Measurements from ENCODE around the gene TRABD2B. TPM values are rescaled to one million over a fixed set of nuclear protein-coding genes. Genes with fewer than 3 reads are reported as not detected.

TRABD2B gene
- polyA plus RNA-seq, 4 donors, result under 0.01 to 2.6 (median 2.2) TPM; not detected in 1

DNA sequence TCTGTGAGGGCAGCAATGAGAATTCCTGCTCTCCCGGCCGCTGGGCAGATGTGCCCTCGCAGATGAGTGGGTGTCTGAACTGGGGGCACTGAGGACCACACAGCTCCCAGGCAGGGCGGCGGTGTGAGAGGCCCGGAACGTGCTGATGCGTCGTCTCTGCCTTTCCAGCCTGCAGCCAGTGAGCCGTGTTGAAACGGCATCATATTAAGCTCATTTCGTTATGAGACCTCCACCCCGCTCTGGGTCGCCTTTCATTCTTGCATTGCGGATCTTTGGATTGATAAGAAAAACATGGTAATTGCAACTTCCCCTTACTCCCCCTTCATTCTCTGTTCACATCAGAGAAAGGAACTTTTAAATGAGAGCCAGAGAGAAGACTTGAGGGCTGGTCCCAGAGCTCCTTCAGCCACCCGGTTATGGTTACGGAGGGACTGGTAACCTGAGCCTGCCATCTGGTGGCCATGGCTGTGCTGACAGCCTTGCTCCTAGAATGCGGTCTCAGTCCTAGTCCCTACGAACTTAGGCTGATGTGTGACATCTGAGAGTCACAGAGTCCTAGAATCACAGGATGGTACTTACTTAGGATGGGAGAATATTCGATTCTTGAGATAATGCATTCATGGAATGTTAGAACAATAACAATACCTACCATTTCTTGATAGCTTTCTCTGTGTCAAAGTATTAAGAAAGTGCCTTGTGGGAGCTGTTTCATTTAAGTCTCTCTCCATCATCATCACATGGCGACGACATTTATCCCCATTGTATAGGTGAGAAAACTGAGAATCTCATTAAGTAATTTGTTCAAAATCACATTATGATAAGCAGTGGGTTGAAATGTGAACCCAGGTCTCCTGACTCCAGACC lies 271.0 kb downstream of the TRABD2B start:
- DNase-seq, result peak; percentile 86 to 92
- 12 to 16% (median 13%) methylated on average over 22 of the region's 22 CpGs for WGBS, 3 donors
- Histone ChIP-seq H3K9me3 (ENCODE audit: control insufficient read depth in 2 of 2, insufficient read depth in 1 of 2, low read depth in 1 of 2, low read length in 1 of 2) (peaks cover 0 to 7% of the 10 kb centered on the region in 2 donors), H3K36me3 (ENCODE audit: control insufficient read depth in 3 of 3, insufficient read depth in 2 of 3, low read depth in 1 of 3, low read length in 3 of 3) (no peaks in the 10 kb centered on the region), H3K27me3 (ENCODE audit: control insufficient read depth in 3 of 3, insufficient read depth in 3 of 3, low read length in 3 of 3) (peaks cover 0 to 6% (median 3%) of the 10 kb centered on the region in 3 donors), H3K4me3 (ENCODE audit: low read depth in 1 of 3, low read length in 3 of 3) (no peak overlapping the region), H3K27ac (ENCODE audit: low read depth in 1 of 3, low read length in 2 of 3) (peak overlapping the region in 1 of 3 donors; percentile 74), H3K4me1 (ENCODE audit: control insufficient read depth in 3 of 3, insufficient read depth in 2 of 3, low read depth in 1 of 3, low read length in 2 of 3) (peaks cover 0 to 67% (median 6%) of the 10 kb centered on the region in 3 donors)
- no peak for FAIRE-seq

DNA sequence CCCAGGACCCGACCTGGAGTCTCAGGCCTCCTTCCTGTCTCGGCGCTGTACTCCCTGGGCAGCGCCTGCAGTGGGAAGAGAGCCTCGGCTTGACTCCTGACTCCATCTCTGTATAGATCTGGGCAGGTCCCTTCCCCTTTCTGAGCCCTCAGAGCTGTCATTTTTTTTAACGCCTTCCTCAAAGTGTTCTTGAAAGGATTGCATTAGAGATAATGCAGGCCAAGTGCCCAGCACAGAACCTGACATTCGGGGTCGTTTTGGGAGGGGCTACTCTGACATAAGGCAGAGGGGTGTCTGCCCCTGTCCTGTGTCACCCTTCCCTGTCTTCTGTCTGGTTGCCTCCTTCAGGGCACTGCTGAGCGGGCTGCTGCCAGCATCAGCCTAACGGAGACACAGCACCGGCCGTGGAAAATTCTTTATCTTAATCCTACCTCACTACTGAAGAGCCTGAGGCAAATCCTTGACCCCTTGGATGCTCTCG lies 271.6 kb downstream of the TRABD2B start:
- Histone ChIP-seq H3K4me3 (ENCODE audit: low read depth in 1 of 3, low read length in 3 of 3) (no peak overlapping the region), H3K4me1 (ENCODE audit: control insufficient read depth in 3 of 3, insufficient read depth in 2 of 3, low read depth in 1 of 3, low read length in 2 of 3) (peaks cover 0 to 67% (median 6%) of the 10 kb centered on the region in 3 donors), H3K27me3 (ENCODE audit: control insufficient read depth in 3 of 3, insufficient read depth in 3 of 3, low read length in 3 of 3) (peaks cover 0 to 6% (median 3%) of the 10 kb centered on the region in 3 donors), H3K27ac (ENCODE audit: low read depth in 1 of 3, low read length in 2 of 3) (peak overlapping the region in 1 of 3 donors; percentile 74), H3K36me3 (ENCODE audit: control insufficient read depth in 3 of 3, insufficient read depth in 2 of 3, low read depth in 1 of 3, low read length in 3 of 3) (no peaks in the 10 kb centered on the region), H3K9me3 (ENCODE audit: control insufficient read depth in 2 of 2, insufficient read depth in 1 of 2, low read depth in 1 of 2, low read length in 1 of 2) (peaks cover 0 to 7% of the 10 kb centered on the region in 2 donors)
- FAIRE-seq (no peak), DNase-seq (no peak)
- 26 to 33% (median 29%) methylated on average over 13 of the region's 13 CpGs for WGBS, 3 donors

DNA sequence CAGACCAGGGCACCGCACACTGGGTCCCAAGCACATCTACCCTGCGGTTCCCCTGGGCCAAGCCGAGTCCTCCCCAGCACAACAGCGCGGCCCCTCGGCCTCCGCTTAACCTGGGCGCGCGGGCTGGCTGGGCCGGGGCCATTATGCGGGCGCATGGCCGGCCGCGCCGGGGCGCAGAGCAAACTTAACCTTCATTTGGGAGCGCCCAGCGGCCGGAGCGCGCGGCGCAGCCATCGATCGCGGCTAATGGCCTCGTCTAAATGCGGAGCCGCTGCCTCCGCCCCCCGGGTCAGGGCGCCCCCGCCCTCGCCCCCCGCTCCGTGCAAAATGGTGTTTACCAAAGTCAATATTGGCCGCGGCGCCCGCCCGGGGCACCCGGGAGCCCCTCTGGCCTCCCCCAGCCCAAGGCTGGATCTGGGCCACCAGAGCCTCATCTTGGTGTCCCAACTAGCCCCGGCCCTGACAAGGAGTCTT lies 272.1 kb downstream of the TRABD2B start:
- peaks cover 0 to 67% (median 6%) of the 10 kb centered on the region in 3 donors for H3K4me1 ChIP-seq (ENCODE audit: control insufficient read depth in 3 of 3, insufficient read depth in 2 of 3, low read depth in 1 of 3, low read length in 2 of 3)
- DNase-seq, result peak in 1 of 2 donors; percentile 50
- no peak for FAIRE-seq
- H3K4me3 ChIP-seq (ENCODE audit: low read depth in 1 of 3, low read length in 3 of 3), result no peak overlapping the region
- 25 to 75% (median 39%) methylated on average over 37 to 45 of the region's 45 CpGs for WGBS, 3 donors
- no peaks in the 10 kb centered on the region for H3K36me3 ChIP-seq (ENCODE audit: control insufficient read depth in 3 of 3, insufficient read depth in 2 of 3, low read depth in 1 of 3, low read length in 3 of 3)
- peaks cover 0 to 7% of the 10 kb centered on the region in 2 donors for H3K9me3 ChIP-seq (ENCODE audit: control insufficient read depth in 2 of 2, insufficient read depth in 1 of 2, low read depth in 1 of 2, low read length in 1 of 2)
- H3K27ac ChIP-seq (ENCODE audit: low read depth in 1 of 3, low read length in 2 of 3), result peak overlapping the region in 1 of 3 donors; percentile 15
- H3K27me3 ChIP-seq (ENCODE audit: control insufficient read depth in 3 of 3, insufficient read depth in 3 of 3, low read length in 3 of 3), result peaks cover 0 to 6% (median 3%) of the 10 kb centered on the region in 3 donors

DNA sequence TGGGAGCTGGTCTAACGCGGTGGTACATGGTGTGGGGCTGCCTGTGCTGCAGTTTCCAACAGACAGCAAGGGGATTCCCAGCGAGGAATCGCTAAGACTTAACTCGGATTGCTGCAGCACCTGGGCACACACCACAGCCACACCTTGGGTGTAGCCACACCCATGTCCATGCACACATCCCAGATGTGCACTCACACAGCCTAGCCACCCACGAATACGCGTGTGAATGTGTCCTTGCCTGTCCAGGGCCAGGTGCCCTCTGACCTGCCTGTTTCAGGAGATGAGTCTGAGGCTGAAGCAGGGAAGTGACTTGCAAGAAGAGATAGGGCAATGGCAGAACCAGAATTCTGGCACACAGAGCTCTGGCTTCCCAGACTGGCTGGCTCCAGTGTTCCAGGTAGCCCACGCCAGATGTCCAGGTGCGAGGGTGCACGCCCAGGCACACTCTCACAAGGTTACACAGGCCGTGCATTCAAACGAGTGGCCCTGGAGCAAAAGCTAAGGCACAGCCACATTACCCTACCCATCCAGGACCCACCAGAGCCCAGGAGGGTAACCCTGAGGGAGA lies 272.7 kb downstream of the TRABD2B start:
- Histone ChIP-seq H3K4me1 (ENCODE audit: control insufficient read depth in 3 of 3, insufficient read depth in 2 of 3, low read depth in 1 of 3, low read length in 2 of 3) (peaks cover 0 to 64% (median 4%) of the 10 kb centered on the region in 3 donors), H3K27ac (ENCODE audit: low read depth in 1 of 3, low read length in 2 of 3) (no peak overlapping the region), H3K36me3 (ENCODE audit: control insufficient read depth in 3 of 3, insufficient read depth in 2 of 3, low read depth in 1 of 3, low read length in 3 of 3) (no peaks in the 10 kb centered on the region), H3K4me3 (ENCODE audit: low read depth in 1 of 3, low read length in 3 of 3) (no peak overlapping the region), H3K27me3 (ENCODE audit: control insufficient read depth in 3 of 3, insufficient read depth in 3 of 3, low read length in 3 of 3) (peaks cover 0 to 6% (median 3%) of the 10 kb centered on the region in 3 donors), H3K9me3 (ENCODE audit: control insufficient read depth in 2 of 2, insufficient read depth in 1 of 2, low read depth in 1 of 2, low read length in 1 of 2) (peaks cover 0 to 4% of the 10 kb centered on the region in 2 donors)
- FAIRE-seq, result no peak
- 17 to 50% (median 30%) methylated on average over 13 of the region's 13 CpGs for WGBS, 3 donors
- peak; percentile 49 to 58 for DNase-seq

DNA sequence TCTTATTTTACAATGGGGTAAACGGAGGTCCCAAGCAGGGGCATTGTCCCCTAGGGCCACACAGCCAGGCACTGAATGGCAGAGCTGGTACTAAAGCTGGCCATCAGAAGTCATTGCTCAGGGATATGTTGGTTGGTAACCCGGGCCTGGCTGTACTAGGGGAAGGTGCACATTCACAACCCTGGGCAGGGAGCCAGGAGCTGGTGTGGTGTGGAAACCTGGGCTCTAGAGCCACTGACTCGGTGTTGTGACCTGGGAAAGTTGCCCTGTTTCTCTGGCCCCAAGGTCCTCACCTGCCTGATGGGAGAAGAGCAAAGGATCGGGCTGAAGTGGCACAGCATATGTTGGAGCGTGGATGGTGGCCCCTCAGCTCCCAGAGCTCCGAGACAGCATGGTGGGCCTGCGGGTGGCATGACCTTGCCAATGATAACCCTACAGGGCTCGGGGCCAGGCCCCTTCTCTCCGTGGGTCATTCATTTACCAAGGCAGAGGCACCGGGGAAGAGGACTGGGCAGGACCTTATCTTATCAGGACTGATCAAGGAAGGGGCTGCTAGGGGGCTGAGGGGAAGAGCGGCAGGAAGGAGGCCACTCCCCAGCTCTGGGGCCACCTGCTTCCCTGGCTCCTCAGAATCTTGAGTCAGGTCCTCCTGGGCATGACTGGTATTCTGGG lies 274.1 kb downstream of the TRABD2B start:
- Histone ChIP-seq H3K4me3 (ENCODE audit: low read depth in 1 of 3, low read length in 3 of 3) (no peak overlapping the region), H3K9me3 (ENCODE audit: control insufficient read depth in 2 of 2, insufficient read depth in 1 of 2, low read depth in 1 of 2, low read length in 1 of 2) (no peaks in the 10 kb centered on the region), H3K4me1 (ENCODE audit: control insufficient read depth in 3 of 3, insufficient read depth in 2 of 3, low read depth in 1 of 3, low read length in 2 of 3) (peaks cover 0 to 55% (median 3%) of the 10 kb centered on the region in 3 donors), H3K27me3 (ENCODE audit: control insufficient read depth in 3 of 3, insufficient read depth in 3 of 3, low read length in 3 of 3) (peaks cover 0 to 6% (median 3%) of the 10 kb centered on the region in 3 donors), H3K36me3 (ENCODE audit: control insufficient read depth in 3 of 3, insufficient read depth in 2 of 3, low read depth in 1 of 3, low read length in 3 of 3) (no peaks in the 10 kb centered on the region), H3K27ac (ENCODE audit: low read depth in 1 of 3, low read length in 2 of 3) (no peak overlapping the region)
- peak; percentile 50 to 52 for DNase-seq
- no peak for FAIRE-seq
- 43 to 64% (median 43%) methylated on average over 11 of the region's 11 CpGs for WGBS, 3 donors

DNA sequence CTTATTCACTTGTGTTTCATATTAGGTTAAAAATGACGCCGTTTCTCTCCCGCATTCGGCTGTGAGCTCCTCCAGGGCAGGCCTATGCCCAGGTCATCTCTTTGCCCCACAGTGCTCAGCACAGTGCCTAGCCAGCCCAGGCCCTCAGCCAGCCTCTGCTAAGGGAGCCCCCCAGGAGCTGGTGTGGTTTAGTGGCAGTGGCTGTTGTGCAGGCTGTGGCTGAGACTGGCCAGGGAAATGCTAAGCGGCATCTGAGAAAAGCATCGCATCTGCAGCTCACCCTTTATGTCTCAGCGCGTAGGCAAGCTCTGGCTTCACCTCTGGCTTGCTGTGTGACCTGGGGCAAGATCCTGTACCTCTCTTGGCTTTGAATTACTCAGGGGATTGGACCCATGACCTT lies 275.1 kb downstream of the TRABD2B start:
- Histone ChIP-seq H3K4me3 (ENCODE audit: low read depth in 1 of 3, low read length in 3 of 3) (no peak overlapping the region), H3K9me3 (ENCODE audit: control insufficient read depth in 2 of 2, insufficient read depth in 1 of 2, low read depth in 1 of 2, low read length in 1 of 2) (no peaks in the 10 kb centered on the region), H3K4me1 (ENCODE audit: control insufficient read depth in 3 of 3, insufficient read depth in 2 of 3, low read depth in 1 of 3, low read length in 2 of 3) (peaks cover 0 to 46% (median 0%) of the 10 kb centered on the region in 3 donors), H3K36me3 (ENCODE audit: control insufficient read depth in 3 of 3, insufficient read depth in 2 of 3, low read depth in 1 of 3, low read length in 3 of 3) (no peaks in the 10 kb centered on the region), H3K27me3 (ENCODE audit: control insufficient read depth in 3 of 3, insufficient read depth in 3 of 3, low read length in 3 of 3) (peaks cover 0 to 6% (median 3%) of the 10 kb centered on the region in 3 donors), H3K27ac (ENCODE audit: low read depth in 1 of 3, low read length in 2 of 3) (no peak overlapping the region)
- WGBS, 3 donors, result 94 to 95% (median 95%) methylated on average over 8 of the region's 8 CpGs
- no peak for DNase-seq
- no peak for FAIRE-seq

DNA sequence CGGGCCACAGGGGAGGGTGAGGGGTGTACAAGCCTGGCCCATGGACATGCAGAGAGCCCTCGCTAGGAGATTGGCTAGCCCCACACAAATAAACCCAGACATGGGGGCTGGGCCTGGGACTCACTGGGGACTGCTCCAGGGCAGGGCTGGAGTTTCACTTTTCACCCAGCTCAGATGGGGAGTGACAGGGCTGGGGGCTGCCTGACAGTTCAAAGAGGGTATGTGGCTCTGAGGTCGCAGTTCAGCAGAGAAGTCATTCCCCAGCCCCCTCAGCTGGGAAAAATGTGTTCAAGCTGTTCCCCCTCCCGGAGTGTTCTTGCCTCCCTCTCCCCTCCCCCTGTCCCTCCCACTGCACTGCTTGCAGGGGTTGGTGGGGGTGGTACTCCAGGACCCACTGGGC lies 277.1 kb downstream of the TRABD2B start:
- Histone ChIP-seq H3K36me3 (ENCODE audit: control insufficient read depth in 3 of 3, insufficient read depth in 2 of 3, low read depth in 1 of 3, low read length in 3 of 3) (no peaks in the 10 kb centered on the region), H3K4me3 (ENCODE audit: low read depth in 1 of 3, low read length in 3 of 3) (no peak overlapping the region), H3K4me1 (ENCODE audit: control insufficient read depth in 3 of 3, insufficient read depth in 2 of 3, low read depth in 1 of 3, low read length in 2 of 3) (peaks cover 0 to 28% (median 0%) of the 10 kb centered on the region in 3 donors), H3K9me3 (ENCODE audit: control insufficient read depth in 2 of 2, insufficient read depth in 1 of 2, low read depth in 1 of 2, low read length in 1 of 2) (no peaks in the 10 kb centered on the region), H3K27ac (ENCODE audit: low read depth in 1 of 3, low read length in 2 of 3) (no peak overlapping the region), H3K27me3 (ENCODE audit: control insufficient read depth in 3 of 3, insufficient read depth in 3 of 3, low read length in 3 of 3) (peaks cover 0 to 1% (median 0%) of the 10 kb centered on the region in 3 donors)
- 70 to 82% (median 79%) methylated on average over 4 of the region's 4 CpGs for WGBS, 3 donors
- no peak for FAIRE-seq
- DNase-seq, result no peak

DNA sequence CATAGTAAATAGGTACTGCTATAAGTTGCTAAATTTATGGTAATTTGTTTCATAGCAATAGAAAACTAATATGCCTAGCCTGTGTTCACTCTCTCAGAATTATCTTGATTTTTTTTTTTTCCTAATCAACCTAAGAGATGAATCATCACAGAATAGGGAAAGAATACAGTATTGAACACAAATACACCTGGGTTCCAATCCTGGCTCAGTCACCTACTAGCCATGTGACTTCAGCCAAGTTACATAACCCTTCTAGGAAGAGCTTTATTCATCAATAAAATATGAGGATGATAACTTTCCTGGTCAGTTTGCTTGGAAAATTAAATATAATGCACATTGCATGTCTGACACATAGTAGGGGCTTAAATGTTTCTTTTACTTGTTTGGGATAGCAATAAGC lies 279.8 kb downstream of the TRABD2B start:
- Histone ChIP-seq H3K36me3 (ENCODE audit: control insufficient read depth in 3 of 3, insufficient read depth in 2 of 3, low read depth in 1 of 3, low read length in 3 of 3) (no peaks in the 10 kb centered on the region), H3K4me3 (ENCODE audit: low read depth in 1 of 3, low read length in 3 of 3) (no peak overlapping the region), H3K9me3 (ENCODE audit: control insufficient read depth in 2 of 2, insufficient read depth in 1 of 2, low read depth in 1 of 2, low read length in 1 of 2) (no peaks in the 10 kb centered on the region), H3K27ac (ENCODE audit: low read depth in 1 of 3, low read length in 2 of 3) (no peak overlapping the region), H3K4me1 (ENCODE audit: control insufficient read depth in 3 of 3, insufficient read depth in 2 of 3, low read depth in 1 of 3, low read length in 2 of 3) (peaks cover 0 to 4% (median 0%) of the 10 kb centered on the region in 3 donors), H3K27me3 (ENCODE audit: control insufficient read depth in 3 of 3, insufficient read depth in 3 of 3, low read length in 3 of 3) (peaks cover 0 to 7% (median 6%) of the 10 kb centered on the region in 3 donors)
- FAIRE-seq, result no peak
- no peak for DNase-seq

All from small intestine (tissue), 7 donors.